Gastroesophageal sphincter (tissue), 3 donors: ENCODE measurements around the gene KCTD19.

Source experiments
- CTCF ChIP-seq, 4 experiments: fragments of 200-600 bp in 2 of 4; fragments of 450-650 bp in 2 of 4; sonication (generic) in 1 of 4; IDR thresholded peaks; one replicate each; pipeline ENCODE4 v1.5.1; 2017 to 2019; ENCODE audit warnings: antibody characterized with exemption in 4 of 4, mild to moderate bottlenecking in 2 of 4, moderate library complexity in 2 of 4
- EP300 ChIP-seq: sonication (generic); formaldehyde crosslinking; IDR thresholded peaks from one replicate; pipeline ENCODE4 v1.6.1; 2017; ENCODE audit warnings: antibody characterized with exemption, mild to moderate bottlenecking
- POLR2A ChIP-seq, 2 donors: fragments of 450-650 bp; IDR thresholded peaks; one replicate each; pipeline ENCODE4 v1.6.1; 2017; ENCODE audit warnings: antibody characterized with exemption in 2 of 2, mild to moderate bottlenecking in 2 of 2, moderate library complexity in 1 of 2

GRCh38 chr16:67252609-67253497 lies 73.7 kb downstream of the KCTD19 start:
- TF ChIP-seq POLR2A (IDR thresholded peaks at IDR 0.05) (no peak), CTCF (IDR thresholded peaks at IDR 0.05) (no peak), EP300 (no peak)
